AG09309 (cell line): ENCODE data around the gene SNX21.
A peak's percentile ranks its signal among the peaks of the same experiment; 100 is the strongest.

Experiments used
- DNase-seq: peaks from one replicate; pipeline ENCODE4 v3.0.0-alpha.2; 2010; ENCODE audit warnings: low read depth
- H3K4me3 ChIP-seq: 2 replicates; pipeline ENCODE4 v1.5.1; 2011; ENCODE audit warnings: mild to moderate bottlenecking, low read depth, low read length, moderate library complexity; ENCODE audit not compliant: control insufficient read depth
- CTCF ChIP-seq: IDR thresholded peaks from 2 replicates; pipeline ENCODE4 v1.5.1; 2011; ENCODE audit warnings: mild to moderate bottlenecking, low read depth, low read length, inconsistent platforms; ENCODE audit not compliant: insufficient read depth, control insufficient read depth; ENCODE audit errors: missing control alignments

Gene SNX21

DNA sequence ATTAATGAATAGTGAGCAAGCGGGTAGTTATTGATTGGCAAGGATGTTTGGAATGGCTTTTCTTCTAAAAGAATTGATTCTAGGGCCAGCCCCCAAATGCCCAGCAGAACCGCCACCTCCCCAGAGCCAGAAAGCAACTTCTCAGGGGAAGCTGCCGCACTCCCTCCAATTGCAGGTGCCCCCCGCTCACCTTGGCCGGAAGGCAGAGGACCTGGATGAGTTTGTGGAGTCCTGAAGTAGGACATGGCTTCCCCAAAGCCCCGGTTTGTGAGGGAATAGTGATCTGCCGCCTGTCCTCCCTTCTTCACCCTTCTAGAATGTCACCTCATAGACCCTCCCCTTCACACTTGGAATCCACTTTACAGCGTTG lies 53.7 kb downstream of the SNX21 start, which contains the start of gene SPATA25:
SPATA25 (minus strand) TSS at position 277 of the 370 bp plus-strand sequence; CDS start at position 245, 32 bp downstream.
- DNase-seq = no peak
- H3K4me3 ChIP-seq = no peak within 1 kb of the TSS
- no peak for TF ChIP-seq CTCF

GRCh38 chr20:45888681-45889080 lies 55.1 kb downstream of the SNX21 start:
- no peak for DNase-seq
- no peak overlapping the region for H3K4me3 ChIP-seq
- TF ChIP-seq CTCF = no peak

DNA sequence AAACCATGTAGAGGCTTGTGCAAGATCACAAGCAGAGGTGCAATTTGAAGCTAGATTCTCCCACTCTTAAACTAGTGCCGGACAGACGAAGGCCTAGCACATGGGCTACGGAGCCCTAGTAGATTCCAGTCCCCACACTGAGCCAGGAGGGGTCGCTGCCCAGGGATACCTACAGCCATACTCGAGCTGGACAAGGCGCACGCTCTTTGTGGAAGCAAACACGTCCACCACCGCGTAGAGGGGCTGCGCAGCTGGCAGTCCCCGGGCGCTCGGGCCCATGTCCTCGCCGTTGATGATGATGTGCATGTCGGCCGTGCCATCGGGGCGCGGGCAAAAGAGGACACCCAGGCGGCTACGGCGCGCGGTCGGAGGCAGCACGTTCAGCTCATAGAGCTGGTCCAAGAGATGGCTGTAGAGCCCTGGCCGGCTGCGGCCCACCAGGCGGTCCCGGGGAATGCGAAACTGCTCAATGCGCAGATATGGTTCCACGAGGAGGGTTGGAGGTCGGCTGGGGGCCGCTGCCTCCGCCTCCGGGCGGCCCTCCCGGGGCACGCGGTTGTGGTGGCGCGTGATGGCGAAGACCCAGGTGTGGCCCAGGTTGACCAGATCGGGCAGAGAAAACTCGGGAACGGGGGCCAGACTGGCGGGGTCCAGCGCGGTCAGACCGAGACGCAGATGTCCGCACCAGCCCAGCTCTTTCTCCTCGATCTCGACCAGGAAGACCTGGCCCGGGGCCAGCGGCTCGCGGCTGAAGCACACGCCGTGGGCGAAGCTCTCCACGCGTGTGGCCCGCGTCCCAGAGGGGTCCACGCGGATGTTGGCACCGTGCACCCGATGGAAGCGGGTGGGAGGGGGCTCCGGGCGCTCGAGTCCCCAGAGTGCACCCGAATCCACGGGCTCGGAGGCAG lies 56.7 kb downstream of the SNX21 start:
- no peak for DNase-seq
- peak overlapping the region; percentile 65 for H3K4me3 ChIP-seq
- TF ChIP-seq CTCF = peak; percentile 74

- peak within 1 kb of the TSS; percentile 65 for H3K4me3 ChIP-seq
- peak; percentile 4 for TF ChIP-seq CTCF
These were observed 57.7 kb downstream of the SNX21 start, which contains the start of the genes CTSA and NEURL2 for GRCh38 chr20:45890985-45891983. CTSA (plus strand) TSS chr20:45891335; CDS start chr20:45891569, 234 bp downstream. NEURL2 (minus strand) TSS chr20:45891208; CDS start chr20:45890991, 217 bp downstream.

DNA sequence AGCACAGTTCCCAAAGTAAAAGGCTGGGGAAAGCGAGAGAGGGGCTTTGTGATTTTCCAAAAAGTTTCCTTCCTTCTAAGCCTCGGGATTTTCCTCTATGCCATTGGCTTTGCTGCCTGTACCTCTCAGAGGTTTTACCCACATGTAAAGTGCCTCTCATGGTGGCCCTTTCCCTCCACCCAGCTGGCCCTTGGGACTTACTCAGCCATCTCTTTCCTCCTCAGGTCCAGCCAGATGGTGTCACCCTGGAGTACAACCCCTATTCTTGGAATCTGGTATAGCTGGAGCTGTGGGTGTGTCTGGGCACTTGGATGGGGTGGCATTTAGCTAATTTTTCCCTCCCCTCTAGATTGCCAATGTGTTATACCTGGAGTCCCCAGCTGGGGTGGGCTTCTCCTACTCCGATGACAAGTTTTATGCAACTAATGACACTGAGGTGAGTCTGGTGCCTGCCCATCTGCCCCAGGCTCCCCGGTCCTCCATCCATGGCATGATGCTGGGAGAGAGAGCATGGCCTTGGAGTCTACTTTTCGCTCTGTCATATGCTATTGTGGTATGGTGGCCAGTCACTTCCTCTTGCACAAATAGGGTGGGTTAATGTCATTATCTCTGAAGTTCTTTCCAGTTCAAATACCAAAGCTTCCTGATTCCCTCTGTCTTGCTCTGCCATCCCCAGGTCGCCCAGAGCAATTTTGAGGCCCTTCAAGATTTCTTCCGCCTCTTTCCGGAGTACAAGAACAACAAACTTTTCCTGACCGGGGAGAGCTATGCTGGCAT lies 58.6 kb downstream of the SNX21 start:
- DNase-seq = no peak
- TF ChIP-seq CTCF = peak; percentile 34
- peak overlapping the region; percentile 65 for H3K4me3 ChIP-seq

More at GRCh38 chr20:45890985-45891983, 57.7 kb downstream of the SNX21 start, which contains the start of the genes CTSA and NEURL2:
- peak; percentile 62 for DNase-seq
